HG02943 (cell line): ENCODE measurements around the gene DCAF7.
A peak's percentile ranks its signal among the peaks of the same experiment; 100 is the strongest.

Source experiments
- ATAC-seq: cut with Tn5 transposase; IDR thresholded peaks from one replicate; pipeline ENCODE4 v1.9.1; 2021; ENCODE audit warnings: mild to moderate bottlenecking, low read depth, moderate library complexity; ENCODE audit not compliant: unreplicated experiment

Gene DCAF7

DNA sequence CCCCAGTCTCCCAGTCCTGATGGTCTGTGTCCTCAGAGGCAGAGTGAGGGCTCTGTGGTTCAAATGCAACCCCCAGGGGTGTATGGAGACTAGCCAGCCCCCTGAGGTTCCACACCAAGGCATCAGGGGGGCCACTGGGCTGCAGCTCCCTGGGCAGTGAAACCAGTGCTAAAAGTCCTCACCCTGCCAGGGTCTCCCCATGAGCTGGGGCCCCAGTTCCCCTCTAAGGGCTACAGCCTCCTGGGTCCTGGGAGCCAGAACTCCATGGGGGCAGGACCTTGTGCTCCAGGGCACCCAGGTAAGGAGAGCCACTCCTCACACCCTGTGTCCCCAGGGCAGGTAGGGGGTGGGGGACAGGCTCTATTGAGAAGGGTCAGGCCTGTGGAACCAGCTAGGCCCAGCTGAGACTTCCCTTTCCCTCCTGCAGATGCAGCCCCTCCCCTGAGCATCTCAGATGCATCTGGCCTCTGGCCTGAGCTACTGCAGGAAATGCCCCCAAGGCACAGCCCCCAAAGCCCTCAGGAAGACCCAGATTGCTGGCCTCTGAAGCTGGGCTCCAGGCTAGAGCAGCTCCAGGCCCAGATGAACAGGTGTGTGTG lies 6.4 kb upstream of the DCAF7 start:
- no peak for ATAC-seq

- no peak for ATAC-seq
Observed at GRCh38 chr17:63544467-63545301, 5.6 kb upstream of the DCAF7 start.

- ATAC-seq: no peak
Observed at GRCh38 chr17:63546308-63547082, 3.8 kb upstream of the DCAF7 start.

DNA sequence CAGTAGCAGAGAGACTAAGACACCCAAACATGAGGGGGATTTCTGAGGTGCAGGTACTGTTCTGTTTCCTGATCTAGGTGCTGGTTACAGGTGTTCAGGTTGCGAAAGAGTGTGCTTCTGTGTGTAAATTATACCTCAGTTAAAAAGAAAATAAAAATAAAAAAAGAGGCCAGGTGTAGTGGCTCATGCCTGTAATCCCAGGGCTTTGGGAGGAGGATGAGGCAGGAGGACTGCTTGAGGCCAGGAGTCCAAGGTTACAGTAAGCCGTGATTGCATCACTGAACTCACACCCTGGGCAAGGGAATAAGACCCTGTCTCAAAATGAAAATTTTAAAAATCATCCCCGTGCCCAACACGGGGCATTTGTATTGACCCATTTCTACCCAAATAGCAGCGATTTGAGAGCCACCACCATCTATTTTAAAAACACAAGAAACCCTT lies 3.2 kb upstream of the DCAF7 start:
- no peak for ATAC-seq

GRCh38 chr17:63549289-63549945 lies 860 bp upstream of the DCAF7 start:
- ATAC-seq: peak; percentile 17

DNA sequence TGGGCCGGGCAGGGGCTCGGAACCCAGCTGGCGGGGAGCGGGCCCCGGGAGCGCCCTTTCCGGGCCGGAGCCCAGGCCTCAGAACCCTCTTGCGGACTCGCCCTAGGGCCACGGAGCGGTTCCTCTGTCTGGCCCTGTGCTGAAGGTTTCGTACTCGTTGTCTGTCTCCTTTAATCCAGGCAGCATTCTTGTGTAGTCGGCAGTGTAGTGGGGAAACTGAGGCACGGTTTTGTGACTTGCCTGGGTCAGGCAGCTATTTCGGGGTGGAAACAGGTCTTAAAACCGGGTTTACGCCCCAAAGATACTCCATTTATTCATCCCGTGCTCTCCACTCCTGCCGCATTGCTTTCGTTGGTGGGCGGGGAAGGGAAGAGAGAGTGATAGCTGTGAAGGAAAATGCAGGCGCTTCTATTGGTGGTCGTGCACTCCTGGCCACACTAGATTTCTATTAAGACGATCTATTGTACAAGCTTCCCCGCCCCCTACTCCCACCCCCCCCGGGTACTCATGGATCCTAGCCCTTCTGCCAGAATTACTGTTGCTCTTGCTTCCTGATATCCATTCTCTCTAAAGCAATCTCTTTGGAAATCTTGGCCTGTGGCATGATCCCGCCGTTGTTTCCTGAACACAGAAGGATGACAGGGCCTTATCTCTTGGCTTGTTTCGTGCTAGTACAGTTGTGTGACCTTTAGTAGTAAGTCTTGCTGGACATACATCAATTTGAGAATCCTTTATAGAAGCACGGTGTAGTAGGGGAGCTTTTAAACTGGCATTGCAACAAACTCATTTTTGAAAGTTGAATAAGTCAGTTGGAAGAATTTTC lies 751 bp downstream of the DCAF7 start:
- peak; percentile 7 for ATAC-seq

DNA sequence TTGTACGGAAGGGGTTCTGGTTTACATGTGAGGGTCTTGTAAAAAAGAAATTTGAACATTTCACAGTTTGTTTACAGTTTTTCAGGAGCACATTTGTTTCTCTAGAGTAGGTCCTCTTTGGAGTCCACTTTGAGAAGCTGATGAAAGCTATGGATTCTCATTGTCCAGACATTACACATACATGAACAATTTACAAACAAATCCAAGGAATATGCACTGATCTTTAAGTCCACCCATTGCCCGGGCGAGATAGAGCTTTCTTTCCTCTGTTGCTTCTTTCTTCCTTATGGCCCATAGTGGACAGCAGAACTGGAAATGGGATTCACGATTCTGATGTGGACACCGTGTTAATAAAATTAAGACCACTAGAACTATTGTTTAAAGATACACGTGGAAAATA lies 1.9 kb downstream of the DCAF7 start:
- ATAC-seq: no peak

DNA sequence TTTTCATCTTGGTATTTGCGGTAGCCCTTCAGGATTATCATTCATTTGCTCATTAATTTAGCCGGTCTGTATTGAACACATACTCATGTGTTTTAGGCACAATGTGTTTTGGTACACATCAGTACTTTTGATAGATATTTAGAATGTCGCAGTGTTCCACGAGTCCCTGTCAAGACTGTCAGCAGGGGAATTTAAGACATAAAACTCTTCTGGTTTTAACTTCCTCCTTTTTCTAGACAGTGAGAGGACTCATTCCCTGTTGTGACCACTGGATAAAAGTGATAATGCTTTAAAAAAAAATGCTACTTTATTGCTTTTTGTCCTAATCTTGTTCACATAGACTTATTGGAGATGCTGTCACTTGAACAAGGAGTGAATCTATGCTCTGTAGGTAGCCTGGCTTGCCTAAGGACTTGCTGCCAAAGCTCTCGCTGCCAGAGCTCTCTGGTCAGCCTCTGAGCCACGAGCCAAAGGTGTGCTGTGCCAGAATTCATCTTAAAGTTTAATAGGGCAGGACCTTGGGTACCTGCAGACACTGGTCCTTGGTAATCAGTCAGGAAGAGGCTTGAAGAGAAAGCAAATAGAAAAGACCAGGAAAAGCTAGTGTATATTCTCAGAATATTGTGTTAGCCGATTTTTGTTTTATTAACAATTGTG lies 5.4 kb downstream of the DCAF7 start:
- no peak for ATAC-seq

DNA sequence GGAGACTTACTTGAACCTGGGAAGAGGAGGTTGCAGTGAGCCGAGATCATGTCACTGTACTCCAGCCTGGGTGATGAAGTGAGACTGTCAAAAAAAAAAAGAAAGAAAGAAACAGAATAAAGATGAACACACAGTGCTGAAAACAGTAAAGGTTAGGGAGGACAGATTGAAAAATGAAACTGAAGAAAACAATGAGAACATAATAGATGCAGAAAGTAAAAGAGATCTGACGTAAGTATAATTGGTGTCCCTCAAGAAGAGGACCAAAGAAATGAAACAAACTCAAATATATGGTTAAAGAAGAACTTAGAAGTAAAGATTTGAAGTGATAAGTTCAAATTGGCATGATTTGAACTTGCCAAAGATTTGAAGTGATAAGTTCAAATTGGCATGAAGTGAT lies 7.1 kb downstream of the DCAF7 start:
- no peak for ATAC-seq

- no peak for ATAC-seq
Observed at GRCh38 chr17:63558441-63558840, 8.2 kb downstream of the DCAF7 start.

DNA sequence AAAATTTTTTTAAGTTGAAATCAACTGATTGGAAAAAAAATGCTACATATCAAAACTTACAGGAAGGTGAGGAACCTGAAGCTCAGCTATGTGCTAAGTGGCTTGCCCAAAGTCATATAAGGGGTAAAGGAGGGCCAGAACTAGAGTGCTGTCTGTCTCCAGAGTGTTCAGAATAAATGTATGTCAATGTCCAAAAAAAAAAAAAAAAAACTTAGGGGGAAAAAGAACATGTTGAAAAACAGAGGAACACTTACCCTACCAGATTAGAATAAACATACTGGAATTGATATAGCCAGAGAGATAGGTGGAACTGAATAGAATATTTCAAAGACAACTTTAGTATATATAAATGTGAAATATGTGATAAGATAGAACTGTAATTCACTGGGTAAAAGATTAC lies 11.5 kb downstream of the DCAF7 start:
- no peak for ATAC-seq

GRCh38 chr17:63563339-63563738 lies 13.1 kb downstream of the DCAF7 start:
- no peak for ATAC-seq

DNA sequence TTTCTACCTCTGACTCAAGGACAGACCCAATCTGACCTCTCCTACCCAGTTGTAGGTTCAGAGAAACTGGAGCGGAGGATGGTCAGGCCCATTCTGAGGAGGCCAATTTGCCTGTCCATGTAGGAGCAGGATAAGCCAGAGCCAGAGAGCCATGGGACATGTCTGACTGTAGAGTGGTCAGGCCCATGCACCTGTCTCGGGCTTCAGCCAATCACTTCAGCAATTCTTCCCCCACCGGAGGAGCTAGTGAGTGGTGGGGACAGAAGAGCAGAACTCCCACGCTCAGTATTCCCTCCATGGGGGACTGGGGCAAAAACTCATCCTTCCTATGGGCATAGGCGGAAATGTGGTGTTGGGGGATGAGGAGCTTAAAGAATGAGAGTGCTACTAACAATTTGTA lies 14.3 kb downstream of the DCAF7 start:
- no peak for ATAC-seq

DNA sequence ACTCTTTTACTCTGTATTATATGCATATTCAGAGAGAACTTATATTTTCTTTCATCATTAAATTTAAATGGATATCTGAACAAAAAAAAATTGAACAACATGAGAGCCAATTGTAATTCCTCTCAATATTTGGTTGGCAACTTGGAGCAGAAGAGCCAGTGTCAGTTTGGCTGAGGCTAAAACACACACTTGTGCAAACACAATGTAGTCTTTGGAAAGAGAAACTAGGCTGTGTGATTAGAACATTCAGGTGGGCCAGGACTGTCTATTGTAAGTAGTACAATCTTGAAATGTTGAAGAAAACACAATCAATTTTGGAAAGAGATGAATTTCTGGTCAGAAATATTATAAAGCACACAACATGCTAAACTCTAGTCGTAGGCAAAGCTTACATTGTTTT lies 17.0 kb downstream of the DCAF7 start:
- ATAC-seq: no peak

DNA sequence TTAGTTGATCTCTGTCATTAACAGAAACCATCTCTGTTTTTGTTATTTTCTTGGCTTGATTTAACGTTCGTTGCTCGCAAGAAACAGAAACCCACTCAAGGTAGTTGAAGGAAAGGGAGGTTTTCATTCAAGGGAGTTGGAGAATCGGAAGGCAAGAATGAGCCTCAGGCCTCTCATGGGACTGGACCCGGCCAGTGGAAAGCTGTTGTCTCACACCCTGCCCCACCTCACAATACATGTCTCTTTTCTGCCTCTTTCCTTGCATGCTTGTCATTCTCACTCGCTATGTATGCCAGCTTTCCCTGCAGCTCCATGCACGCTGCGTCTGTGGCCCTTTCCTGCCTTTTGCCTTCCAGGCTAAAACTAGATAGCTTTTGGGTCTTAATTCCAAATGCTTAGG lies 18.3 kb downstream of the DCAF7 start:
- ATAC-seq: no peak

DNA sequence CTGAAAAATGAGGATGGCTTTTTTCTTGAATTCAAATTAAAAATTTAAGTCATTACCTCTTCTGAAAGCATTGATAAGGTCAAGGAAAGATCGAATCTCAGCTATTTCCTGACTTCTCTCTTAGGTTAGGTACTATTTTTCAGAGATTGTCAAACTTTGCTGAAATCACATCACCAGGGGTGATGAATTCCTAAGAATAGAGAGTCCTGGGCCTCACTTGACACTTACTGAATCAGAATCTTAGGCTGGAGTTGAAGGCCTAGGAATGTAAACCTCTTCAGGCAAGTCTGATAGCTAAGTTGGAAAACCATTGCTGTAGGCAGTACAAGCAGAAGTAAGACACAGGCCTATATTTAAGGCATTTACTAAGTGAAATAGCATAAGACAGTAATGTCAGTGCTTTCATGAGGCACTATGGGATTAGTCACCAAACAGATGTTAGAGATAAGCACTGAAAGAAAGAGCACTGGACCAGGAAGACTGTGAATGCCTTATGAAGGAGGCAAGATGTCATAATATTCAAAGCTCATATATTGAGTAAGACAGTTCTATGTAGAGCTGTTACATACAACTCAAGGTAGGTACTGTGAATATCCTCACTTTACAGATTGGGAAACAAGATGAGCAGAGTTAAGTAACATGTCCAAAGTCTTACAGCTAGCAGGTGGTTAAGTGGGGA lies 21.5 kb downstream of the DCAF7 start:
- ATAC-seq: no peak

DNA sequence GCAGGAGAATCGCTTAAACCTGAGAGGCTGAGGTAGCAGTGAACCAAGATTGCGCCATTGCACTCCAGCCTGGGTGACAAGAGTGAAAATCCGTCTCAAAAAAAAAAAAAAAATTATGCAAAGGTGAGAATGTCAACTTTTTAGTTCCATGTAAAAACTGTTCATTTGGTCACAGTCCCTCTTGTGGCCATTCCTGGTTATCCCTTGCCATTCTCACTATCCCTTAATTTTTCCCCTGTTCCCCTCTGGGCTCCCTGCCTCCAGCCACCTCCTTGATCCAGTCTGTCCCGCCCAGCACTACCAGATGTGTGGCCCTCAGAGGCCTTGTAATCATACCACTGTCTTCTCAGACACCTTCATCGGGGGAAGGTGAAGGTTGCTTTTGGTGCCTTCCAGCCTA lies 23.4 kb downstream of the DCAF7 start:
- no peak for ATAC-seq

GRCh38 chr17:63578027-63578768 lies 27.9 kb downstream of the DCAF7 start:
- no peak for ATAC-seq
